Stimulated activated effector memory CD8-positive, alpha-beta T cell treated with anti-CD3 and anti-CD28 coated beads, Interleukin-12 subunit alpha, Interleukin-12 subunit beta, amount 100 ng/mL, for 72 hours (primary cell): ENCODE results near the gene TBC1D32.
"Not testable (repeated sequence)": the region's sequence is repeated elsewhere in the genome, so short reads cannot be mapped to it uniquely, and the experiment has no call there.

Experiments used
- ATAC-seq: fragments of 150-1000 bp; cut with Tn5 transposase; 2 replicates; pipeline ENCODE4 v1.10.0; 2021
- DNase-seq, 2 donors: peaks; one replicate each; pipeline ENCODE4 v3.0.0; 2021 to 2022; ENCODE audit warnings: low spot score in 2 of 2
- H3K27ac Mint-ChIP-seq: one replicate; pipeline ENCODE4 v1.8.0; 2022; ENCODE audit warnings: mild to moderate bottlenecking, mixed read lengths
- H3K36me3 Mint-ChIP-seq: one replicate; pipeline ENCODE4 v1.8.0; 2022; ENCODE audit warnings: mild to moderate bottlenecking, mixed read lengths
- H3K4me1 Mint-ChIP-seq: one replicate; pipeline ENCODE4 v1.8.0; 2022; ENCODE audit warnings: mixed read lengths
- H3K4me3 Mint-ChIP-seq: one replicate; pipeline ENCODE4 v1.8.0; 2022; ENCODE audit warnings: mild to moderate bottlenecking, mixed read lengths
- H3K9me3 Mint-ChIP-seq: one replicate; pipeline ENCODE4 v1.8.0; 2022; ENCODE audit warnings: mixed read lengths

Gene TBC1D32

DNA sequence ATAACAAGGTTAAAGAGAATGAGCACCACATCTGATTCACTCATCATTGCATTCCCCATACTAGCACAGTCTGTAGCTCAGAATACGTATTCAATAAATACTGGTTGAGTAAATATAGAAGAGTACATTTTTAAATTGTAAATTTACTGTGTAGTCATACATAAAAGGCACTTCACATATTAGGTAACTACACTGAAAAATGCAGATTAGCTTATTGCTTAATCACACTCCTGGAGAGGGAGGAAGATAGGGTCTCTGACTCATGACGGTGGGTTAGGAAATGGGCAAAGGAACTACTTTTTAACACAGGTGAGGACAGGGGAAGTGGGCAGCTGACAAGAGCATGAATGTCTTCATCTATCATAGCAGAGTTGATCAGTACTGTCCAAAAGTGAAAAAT is 133.2 kb downstream of the TBC1D32 start:
- Mint-ChIP-seq H3K27ac (no peak overlapping the region), H3K36me3 (no peaks in the 10 kb centered on the region), H3K4me3 (no peak overlapping the region), H3K9me3 (no peaks in the 10 kb centered on the region), H3K4me1 (no peaks in the 10 kb centered on the region)
- DNase-seq = no peak
- no peak for ATAC-seq

- DNase-seq, H3K36me3 Mint-ChIP-seq, H3K9me3 Mint-ChIP-seq, H3K4me1 Mint-ChIP-seq, ATAC-seq, H3K4me3 Mint-ChIP-seq, H3K27ac Mint-ChIP-seq: not testable (repeated sequence)
Measured at GRCh38 chr6:121196042-121196441, 138.2 kb downstream of the TBC1D32 start.

- DNase-seq (no peak), ATAC-seq (no peak)
- no peaks in the 10 kb centered on the region for H3K9me3 Mint-ChIP-seq
- H3K36me3 Mint-ChIP-seq = no peaks in the 10 kb centered on the region
- H3K27ac Mint-ChIP-seq = no peak overlapping the region
- H3K4me1 Mint-ChIP-seq = no peaks in the 10 kb centered on the region
- no peak overlapping the region for H3K4me3 Mint-ChIP-seq
Measured at GRCh38 chr6:121190122-121190521, 144.2 kb downstream of the TBC1D32 start.

GRCh38 chr6:121188356-121188755 is 145.9 kb downstream of the TBC1D32 start:
- Mint-ChIP-seq H3K4me1 (no peaks in the 10 kb centered on the region), H3K36me3 (no peaks in the 10 kb centered on the region), H3K9me3 (no peaks in the 10 kb centered on the region), H3K4me3 (no peak overlapping the region), H3K27ac (no peak overlapping the region)
- ATAC-seq = no peak
- DNase-seq = no peak

- H3K9me3 Mint-ChIP-seq = no peaks in the 10 kb centered on the region
- ATAC-seq = no peak
- no peak overlapping the region for H3K4me3 Mint-ChIP-seq
- H3K36me3 Mint-ChIP-seq = no peaks in the 10 kb centered on the region
- H3K27ac Mint-ChIP-seq = no peak overlapping the region
- DNase-seq = no peak
- no peaks in the 10 kb centered on the region for H3K4me1 Mint-ChIP-seq
Measured at GRCh38 chr6:121187833-121188200, 146.5 kb downstream of the TBC1D32 start.

GRCh38 chr6:121187200-121187832 is 147.0 kb downstream of the TBC1D32 start:
- Mint-ChIP-seq H3K9me3 (no peaks in the 10 kb centered on the region), H3K36me3 (no peaks in the 10 kb centered on the region), H3K4me3 (no peak overlapping the region), H3K27ac (no peak overlapping the region), H3K4me1 (no peaks in the 10 kb centered on the region)
- ATAC-seq (no peak), DNase-seq (no peak)

- peaks cover 7% of the 10 kb centered on the region for H3K9me3 Mint-ChIP-seq
- H3K36me3 Mint-ChIP-seq = peaks cover 7% of the 10 kb centered on the region
- ATAC-seq (no peak), DNase-seq (no peak)
- H3K4me3 Mint-ChIP-seq = no peak overlapping the region
- no peak overlapping the region for H3K27ac Mint-ChIP-seq
- no peaks in the 10 kb centered on the region for H3K4me1 Mint-ChIP-seq
Measured at GRCh38 chr6:121183742-121184141, 150.5 kb downstream of the TBC1D32 start.

DNA sequence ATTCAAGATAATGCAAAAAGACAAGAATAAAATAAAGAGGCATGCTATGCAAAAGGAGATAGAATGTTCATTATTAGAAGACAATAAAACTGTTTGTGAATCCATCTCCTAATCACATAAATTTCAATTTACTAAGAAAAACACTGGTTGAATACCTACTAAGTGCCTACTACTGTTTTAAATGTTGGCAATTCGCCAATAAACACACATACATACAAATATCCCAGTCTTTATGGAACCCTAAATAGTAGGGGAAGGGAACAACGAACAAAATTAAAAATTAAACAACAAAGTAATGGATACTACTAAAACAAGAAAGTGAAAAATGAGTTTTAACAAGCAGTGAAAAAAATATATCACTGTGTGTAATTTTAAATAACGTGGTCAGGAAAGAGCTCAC is 158.5 kb downstream of the TBC1D32 start:
- H3K4me1 Mint-ChIP-seq = no peaks in the 10 kb centered on the region
- DNase-seq (no peak), ATAC-seq (no peak)
- no peaks in the 10 kb centered on the region for H3K36me3 Mint-ChIP-seq
- no peak overlapping the region for H3K27ac Mint-ChIP-seq
- H3K4me3 Mint-ChIP-seq = no peak overlapping the region
- H3K9me3 Mint-ChIP-seq = peaks cover 2% of the 10 kb centered on the region

GRCh38 chr6:121172451-121172850 is 161.8 kb downstream of the TBC1D32 start:
- DNase-seq, ATAC-seq, H3K4me3 Mint-ChIP-seq, H3K36me3 Mint-ChIP-seq, H3K4me1 Mint-ChIP-seq, H3K27ac Mint-ChIP-seq, H3K9me3 Mint-ChIP-seq: not testable (repeated sequence)

- Mint-ChIP-seq H3K27ac (no peak overlapping the region), H3K4me1 (no peaks in the 10 kb centered on the region), H3K9me3 (peaks cover 3% of the 10 kb centered on the region), H3K4me3 (no peak overlapping the region), H3K36me3 (no peaks in the 10 kb centered on the region)
- ATAC-seq (no peak), DNase-seq (no peak)
Measured at GRCh38 chr6:121171879-121172278, 162.4 kb downstream of the TBC1D32 start.

- DNase-seq (no peak), ATAC-seq (no peak)
- no peaks in the 10 kb centered on the region for H3K36me3 Mint-ChIP-seq
- peaks cover 17% of the 10 kb centered on the region for H3K9me3 Mint-ChIP-seq
- no peak overlapping the region for H3K4me3 Mint-ChIP-seq
- no peak overlapping the region for H3K27ac Mint-ChIP-seq
- no peaks in the 10 kb centered on the region for H3K4me1 Mint-ChIP-seq
Measured at GRCh38 chr6:121161886-121162285, 172.4 kb downstream of the TBC1D32 start.

DNA sequence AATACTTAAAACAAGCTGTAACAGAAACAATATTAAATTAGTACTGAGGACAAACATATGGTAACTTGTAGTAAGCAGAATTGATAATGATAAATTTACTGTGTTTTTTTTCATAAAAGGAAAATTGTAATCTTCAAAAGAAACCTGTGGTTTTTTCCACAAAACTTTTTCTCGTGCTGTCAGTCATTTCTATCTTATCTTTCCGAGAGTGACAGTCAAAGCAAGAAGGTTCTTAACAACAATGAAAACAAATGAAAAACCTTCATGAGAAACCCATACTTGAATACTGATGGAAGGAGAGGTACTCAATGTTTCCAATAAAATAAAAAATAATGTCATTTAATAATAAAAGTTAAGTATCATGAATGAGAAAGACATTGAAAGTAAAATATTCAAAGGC is 174.0 kb downstream of the TBC1D32 start:
- Mint-ChIP-seq H3K27ac (no peak overlapping the region), H3K4me3 (no peak overlapping the region), H3K4me1 (no peaks in the 10 kb centered on the region), H3K36me3 (no peaks in the 10 kb centered on the region), H3K9me3 (peaks cover 17% of the 10 kb centered on the region)
- DNase-seq (no peak), ATAC-seq (no peak)

DNA sequence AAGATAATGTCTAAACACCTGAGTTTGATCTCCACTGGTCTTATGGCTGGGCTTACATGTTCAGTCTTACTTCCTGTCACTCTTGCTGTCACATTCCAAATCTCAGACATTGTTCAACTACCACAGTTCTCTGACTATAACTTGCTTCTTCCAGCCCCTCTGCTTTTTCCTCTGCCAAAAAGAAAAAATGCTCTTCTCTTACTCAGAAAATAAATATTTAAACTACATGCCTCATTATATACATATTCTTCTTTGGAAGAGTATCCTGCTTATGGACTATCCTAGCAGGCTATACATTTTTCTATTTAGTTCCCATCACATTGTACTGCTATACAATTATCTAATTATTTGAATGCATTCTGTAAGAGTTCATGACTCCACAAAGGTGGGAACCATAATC is 175.4 kb downstream of the TBC1D32 start:
- Mint-ChIP-seq H3K9me3 (peaks cover 17% of the 10 kb centered on the region), H3K4me1 (no peaks in the 10 kb centered on the region), H3K27ac (no peak overlapping the region), H3K36me3 (no peaks in the 10 kb centered on the region), H3K4me3 (no peak overlapping the region)
- no peak for ATAC-seq
- DNase-seq = no peak

- H3K4me3 Mint-ChIP-seq = no peak overlapping the region
- H3K27ac Mint-ChIP-seq = no peak overlapping the region
- no peaks in the 10 kb centered on the region for H3K4me1 Mint-ChIP-seq
- H3K9me3 Mint-ChIP-seq = peaks cover 17% of the 10 kb centered on the region
- ATAC-seq (no peak), DNase-seq (no peak)
- H3K36me3 Mint-ChIP-seq = no peaks in the 10 kb centered on the region
Measured at GRCh38 chr6:121158438-121158837, 175.8 kb downstream of the TBC1D32 start.

GRCh38 chr6:121157906-121158305 is 176.4 kb downstream of the TBC1D32 start:
- Mint-ChIP-seq H3K27ac (no peak overlapping the region), H3K4me1 (no peaks in the 10 kb centered on the region), H3K4me3 (no peak overlapping the region), H3K9me3 (peaks cover 17% of the 10 kb centered on the region), H3K36me3 (no peaks in the 10 kb centered on the region)
- DNase-seq = no peak
- no peak for ATAC-seq

- Mint-ChIP-seq H3K4me3 (no peak overlapping the region), H3K4me1 (no peaks in the 10 kb centered on the region), H3K9me3 (peaks cover 5% of the 10 kb centered on the region), H3K27ac (no peak overlapping the region), H3K36me3 (no peaks in the 10 kb centered on the region)
- no peak for DNase-seq
- no peak for ATAC-seq
Measured at GRCh38 chr6:121143476-121143875, 190.8 kb downstream of the TBC1D32 start.

DNA sequence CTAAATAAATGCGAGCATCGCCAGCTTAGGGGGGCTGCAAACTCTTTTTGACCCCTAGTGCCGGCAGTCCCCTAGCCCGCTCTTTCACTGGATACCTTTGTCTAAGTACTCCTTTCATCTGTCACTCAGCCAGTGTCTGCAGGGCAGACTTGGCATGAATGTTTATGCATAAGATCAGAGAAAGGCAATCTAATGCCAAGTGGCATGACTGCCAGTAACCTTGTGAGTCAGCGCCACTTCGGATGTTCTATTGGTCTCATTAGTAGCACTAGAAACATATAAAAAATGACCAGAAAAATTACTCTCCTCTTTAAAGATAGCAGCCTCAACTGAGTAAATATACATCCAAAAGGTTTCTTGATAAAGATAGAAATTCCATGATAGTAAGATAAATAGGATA is 192.2 kb downstream of the TBC1D32 start:
- Mint-ChIP-seq H3K4me3 (no peak overlapping the region), H3K27ac (no peak overlapping the region), H3K9me3 (peaks cover 5% of the 10 kb centered on the region), H3K4me1 (no peaks in the 10 kb centered on the region), H3K36me3 (no peaks in the 10 kb centered on the region)
- DNase-seq (no peak), ATAC-seq (no peak)
